Stimulated activated naive CD4-positive, alpha-beta T cell treated with Interleukin-2 at 50 U/mL for 16 hours (primary cell): Measurements from ENCODE around the gene PLEKHD1.

Experiments
- DNase-seq: peaks from one replicate; lab custom pipeline; 2025; lab: John Stamatoyannopoulos, UW

The PLEKHD1 gene

DNA sequence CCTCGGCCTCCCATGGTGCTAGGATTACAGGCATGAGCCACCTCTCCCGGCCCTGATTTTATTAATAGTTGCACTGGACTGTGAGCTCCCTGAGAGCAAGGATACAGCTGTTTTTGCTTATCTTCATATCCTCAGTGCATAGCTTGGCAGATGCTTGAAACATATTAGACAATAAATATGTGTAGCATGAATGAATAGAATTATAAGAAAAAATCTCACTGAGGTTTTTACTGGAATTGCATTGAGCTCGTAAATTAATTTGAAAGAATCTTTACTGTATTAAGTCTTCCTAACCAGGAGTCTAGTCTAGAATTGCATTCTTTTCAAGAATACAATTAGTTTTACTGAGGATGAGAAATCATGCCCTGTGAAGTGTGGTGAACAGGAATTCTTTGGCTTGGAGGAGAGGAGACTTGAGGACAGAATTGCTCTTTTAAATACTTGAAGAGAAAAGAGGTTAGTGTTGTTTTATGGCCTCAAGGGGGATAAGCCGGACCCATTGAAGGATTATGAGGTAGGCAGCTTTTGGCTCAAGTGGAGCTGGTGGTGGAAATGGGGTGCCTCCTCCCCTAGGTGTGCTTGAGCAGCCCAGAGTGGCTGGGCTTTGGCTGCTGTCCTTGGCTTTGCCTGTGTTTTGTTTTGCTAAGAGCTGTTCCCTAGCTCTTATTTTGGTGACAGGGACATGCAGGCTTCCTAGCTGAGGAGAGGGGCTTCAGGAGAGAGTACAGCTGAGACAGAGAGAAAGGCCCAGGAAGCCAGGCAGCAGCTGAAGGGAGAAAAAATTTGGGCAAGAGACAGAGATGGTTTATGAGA is 34.0 kb downstream of the PLEKHD1 start:
- no peak for DNase-seq

GRCh38 chr14:69519204-69520100 is 34.9 kb downstream of the PLEKHD1 start:
- no peak for DNase-seq

DNA sequence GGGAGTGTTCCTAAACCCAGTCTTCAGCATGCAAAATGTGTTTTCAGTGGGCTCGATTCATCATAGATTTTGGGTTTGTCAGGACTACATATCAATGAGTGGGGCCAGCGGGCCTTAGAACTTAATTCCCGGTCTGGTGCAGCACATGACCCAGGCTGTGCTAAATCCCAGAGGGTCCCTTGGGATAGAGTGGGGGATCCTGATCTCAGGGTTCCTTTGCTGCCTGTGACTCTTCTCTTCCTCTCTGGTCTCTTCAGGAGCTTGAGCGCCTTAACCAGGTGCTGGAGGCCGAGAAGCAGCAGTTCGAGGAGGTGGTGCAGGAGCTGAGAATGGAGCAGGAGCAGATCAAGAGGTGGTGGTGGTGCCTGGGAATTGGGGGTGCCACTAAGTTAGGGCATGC is 37.5 kb downstream of the PLEKHD1 start:
- DNase-seq: no peak

- DNase-seq: no peak
These were observed 41.4 kb downstream of the PLEKHD1 start for GRCh38 chr14:69525896-69526295.

DNA sequence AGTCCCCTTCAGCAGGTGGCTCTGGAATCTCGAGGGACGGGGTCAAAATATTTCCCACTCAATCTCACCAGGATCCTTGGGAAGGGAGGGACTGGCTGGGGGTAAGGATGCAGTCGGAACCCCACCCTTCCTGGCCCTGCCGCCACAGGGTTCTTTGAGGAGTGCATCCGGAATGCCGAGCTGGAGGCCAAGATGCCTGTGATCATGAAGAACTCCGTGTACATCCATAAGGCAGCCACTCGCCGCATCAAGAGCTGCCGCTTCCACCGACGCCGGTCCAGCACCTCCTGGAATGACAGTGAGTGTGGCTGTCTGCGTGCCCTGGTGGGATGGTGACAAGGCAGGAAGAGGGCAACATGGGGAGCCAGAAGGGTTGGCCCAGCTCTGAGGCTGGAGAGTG is 43.1 kb downstream of the PLEKHD1 start:
- DNase-seq: no peak

DNA sequence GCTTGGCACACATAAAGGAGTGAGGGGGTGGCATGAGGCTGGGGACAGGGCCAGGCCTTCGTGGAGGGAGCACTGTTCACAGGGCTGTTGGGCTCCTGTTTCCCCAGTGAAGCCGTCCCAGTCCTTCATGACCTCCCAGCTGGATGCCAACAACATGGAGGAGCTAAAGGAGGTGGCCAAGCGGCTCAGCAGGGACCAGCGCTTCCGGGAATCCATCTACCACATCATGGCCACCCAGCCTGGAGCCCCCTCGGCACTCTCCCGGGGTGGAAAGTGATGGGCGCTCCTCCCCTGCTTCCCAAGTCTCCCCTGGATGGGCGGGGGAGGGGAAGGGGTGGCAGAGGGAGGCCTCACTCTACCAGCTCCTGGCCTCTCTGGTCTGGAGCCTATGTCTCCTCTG is 43.6 kb downstream of the PLEKHD1 start:
- DNase-seq: no peak

DNA sequence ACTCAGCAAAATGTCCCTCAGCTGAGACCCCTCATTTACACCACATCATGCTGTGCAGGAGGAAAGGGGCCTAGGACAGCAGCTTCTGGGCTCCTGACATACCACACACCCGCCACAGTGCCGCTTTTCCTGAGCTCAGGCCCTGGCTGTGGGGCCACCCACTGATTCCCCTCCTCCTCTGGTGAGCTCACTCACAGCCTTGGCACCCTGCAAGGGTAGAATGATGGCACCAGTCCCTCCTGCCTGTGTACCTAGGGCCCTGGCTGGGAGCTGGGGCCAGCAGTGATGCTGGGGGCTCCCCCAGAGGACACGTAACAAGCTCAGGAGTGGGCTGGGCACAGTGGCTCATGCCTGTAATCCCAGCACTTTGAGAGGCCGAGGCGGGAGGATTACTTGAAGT is 44.4 kb downstream of the PLEKHD1 start:
- no peak for DNase-seq

DNA sequence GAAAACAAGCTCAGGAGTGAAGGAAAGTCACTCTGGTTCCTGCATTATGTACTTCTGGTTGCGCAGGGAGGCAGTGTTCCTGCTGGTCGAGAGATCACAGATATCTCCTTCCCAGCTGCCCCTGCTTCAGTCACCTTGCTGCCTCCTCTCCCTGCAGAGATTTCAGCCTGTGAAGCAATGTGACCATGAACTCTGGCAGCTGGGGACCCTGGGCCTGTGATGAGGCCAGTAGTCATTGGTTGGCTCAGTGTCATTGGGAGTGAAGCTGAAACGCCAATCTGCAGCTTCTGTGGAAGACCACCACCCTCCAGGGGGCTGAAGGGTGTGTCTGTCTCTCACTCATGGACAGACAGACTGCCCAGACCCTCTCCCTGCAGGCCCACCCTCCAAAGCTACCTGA is 45.0 kb downstream of the PLEKHD1 start:
- DNase-seq: no peak

- DNase-seq: no peak
These were observed 45.6 kb downstream of the PLEKHD1 start for GRCh38 chr14:69530095-69530494.

DNA sequence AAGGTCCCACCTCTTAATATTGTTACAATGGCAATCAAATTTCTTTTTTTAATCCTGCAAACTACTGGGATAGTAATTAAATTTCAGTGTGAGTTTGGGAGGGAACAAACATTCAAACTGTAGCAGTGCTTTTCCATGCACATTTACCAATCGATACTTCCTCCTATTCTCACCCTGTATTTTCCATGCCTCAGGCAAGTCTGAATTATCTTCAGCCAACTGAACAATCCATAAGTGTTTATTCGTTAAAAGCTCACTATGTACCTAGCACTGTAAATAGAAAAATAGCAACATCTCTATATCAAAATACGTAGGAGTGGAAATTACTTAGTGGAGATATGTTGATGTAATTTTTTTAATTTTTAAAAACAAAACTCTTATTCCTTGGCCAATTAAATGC is 46.6 kb downstream of the PLEKHD1 start:
- DNase-seq: no peak

DNA sequence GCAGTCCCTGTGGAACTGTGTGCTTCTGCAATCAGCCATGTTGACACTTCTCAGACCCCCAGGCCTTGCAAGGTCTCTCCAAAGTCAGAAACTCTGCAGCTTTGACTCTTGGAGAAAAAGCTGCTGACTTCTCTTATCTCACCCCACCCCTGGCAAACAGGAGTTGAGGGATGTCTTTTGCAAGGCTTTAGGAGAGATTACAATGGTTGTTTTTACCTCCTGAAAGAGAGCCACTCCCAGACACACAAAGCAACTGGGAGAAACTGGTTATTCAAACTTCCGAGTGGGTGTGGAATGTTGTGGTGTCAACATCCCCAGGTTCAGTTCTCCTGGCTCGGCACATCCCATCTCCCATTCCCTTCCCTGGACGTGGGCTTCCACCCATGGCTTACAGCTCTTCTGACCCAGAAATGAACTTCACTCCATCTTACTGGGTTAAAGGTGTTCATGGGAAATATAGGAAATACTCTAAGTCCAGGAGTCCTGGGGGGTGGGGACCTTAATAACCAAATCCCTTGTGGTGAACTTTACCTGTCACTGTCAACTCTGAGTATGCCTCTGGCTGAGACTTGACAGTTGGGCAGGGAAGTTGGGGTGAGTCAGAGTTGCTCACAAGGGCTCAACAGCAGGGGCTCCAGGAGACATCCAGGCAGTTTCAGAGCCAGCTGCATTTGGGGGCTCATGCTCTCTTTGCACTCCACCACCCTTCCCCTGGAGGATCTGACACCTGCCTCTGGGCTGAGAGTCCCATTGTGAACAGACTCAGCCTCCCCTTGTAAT is 48.2 kb downstream of the PLEKHD1 start:
- no peak for DNase-seq

DNA sequence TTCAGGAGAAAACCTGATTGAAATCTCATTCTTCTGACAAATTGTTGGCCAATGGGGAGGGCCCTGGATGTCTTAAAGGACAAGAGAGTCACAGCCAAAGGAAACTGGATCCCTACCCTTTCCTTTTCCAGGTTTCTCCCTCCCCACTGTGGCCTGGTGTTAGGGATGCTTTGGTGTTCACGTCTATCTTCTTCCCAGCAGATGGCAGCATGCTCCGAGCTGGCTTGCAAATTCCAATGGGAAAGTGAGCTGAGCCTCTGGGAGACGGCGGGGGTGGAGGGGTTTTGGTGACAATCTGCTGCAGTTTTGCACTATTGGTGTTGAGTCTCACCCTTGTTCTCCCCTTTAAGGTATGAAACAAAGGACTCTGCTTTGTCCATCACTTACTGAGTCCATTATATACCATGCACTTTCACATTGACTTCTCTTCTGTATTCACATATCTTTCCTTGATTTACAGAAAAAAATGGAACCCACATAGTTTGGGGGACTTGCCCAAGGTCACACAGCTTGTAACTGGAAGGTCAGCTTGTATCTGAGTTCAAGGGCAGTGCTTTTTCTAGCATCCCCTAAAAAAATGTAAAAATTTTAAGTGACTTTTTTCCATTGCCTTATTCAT is 50.8 kb downstream of the PLEKHD1 start:
- no peak for DNase-seq

- DNase-seq: no peak
These were observed 52.4 kb downstream of the PLEKHD1 start for GRCh38 chr14:69536971-69537370.

DNA sequence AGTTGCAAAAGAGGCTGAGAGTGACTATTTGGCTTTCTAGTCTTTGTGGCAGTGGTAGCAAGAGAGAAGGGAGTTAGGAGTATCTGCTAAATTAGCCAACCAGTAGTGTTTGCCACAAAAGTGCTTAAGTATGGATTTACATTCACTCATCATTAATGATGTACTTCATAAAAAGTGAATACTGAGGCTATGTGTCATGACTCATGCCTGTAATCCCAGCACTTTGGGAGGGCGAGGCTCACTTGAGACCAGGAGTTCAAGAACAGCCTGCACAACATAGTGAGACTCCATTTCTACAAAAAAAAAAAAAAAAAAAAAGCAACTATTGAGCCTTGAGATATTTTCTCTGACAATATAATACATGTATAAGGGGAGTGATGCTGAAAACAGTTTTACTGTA is 53.4 kb downstream of the PLEKHD1 start:
- no peak for DNase-seq

GRCh38 chr14:69538766-69539165 is 54.2 kb downstream of the PLEKHD1 start:
- no peak for DNase-seq

- no peak for DNase-seq
These were observed 55.3 kb downstream of the PLEKHD1 start for GRCh38 chr14:69539631-69540410.

- no peak for DNase-seq
These were observed 56.3 kb downstream of the PLEKHD1 start for GRCh38 chr14:69540654-69541335.

GRCh38 chr14:69542311-69542710 is 57.8 kb downstream of the PLEKHD1 start:
- no peak for DNase-seq

- no peak for DNase-seq
These were observed 59.0 kb downstream of the PLEKHD1 start for GRCh38 chr14:69543341-69544115.
